Measurements from ENCODE around the gene LINC00237. TPM values are rescaled to one million over a fixed set of nuclear protein-coding genes. Genes with fewer than 3 reads are reported as not detected.

Gene LINC00237
- total and polyA plus RNA-seq, 2 of the 8 experiments (the other 6 are each of a cell fraction or from before 2014, with no cell fraction given) = 0.28 to 1.4 TPM

DNA sequence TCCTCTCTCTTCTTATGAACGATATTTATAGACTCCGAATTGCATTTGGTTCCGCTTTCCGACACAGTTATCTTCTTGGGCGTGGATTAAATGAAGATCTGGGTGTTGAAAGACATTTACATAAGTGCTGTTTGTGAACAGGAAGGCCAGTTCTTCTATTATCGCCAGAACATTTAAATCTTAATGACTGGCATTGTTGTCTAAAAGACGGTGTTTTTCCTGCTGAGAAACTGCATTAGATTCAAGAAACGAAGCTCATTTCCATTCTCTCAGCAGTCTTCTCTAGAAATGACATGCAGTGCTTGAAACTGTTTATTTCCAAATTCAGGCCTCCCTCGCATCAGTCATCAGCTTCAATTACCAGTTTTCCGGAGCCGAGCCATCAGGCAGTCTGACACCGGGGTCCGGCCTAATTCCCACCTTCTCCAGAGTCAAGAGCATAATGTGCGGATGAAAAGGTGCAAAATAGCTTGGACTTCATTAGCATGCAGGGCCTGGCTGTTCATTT lies 16.0 kb downstream of the LINC00237 start (continued):
- TF ChIP-seq, protein P1, sequence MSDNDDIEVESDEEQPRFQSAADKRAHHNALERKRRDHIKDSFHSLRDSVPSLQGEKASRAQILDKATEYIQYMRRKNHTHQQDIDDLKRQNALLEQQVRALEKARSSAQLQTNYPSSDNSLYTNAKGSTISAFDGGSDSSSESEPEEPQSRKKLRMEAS (IDR thresholded peaks at IDR 0.05) = no peak
- no peak for TF ChIP-seq JUN (IDR thresholded peaks at IDR 0.05; ENCODE audit: low read depth, low read length)
- TF ChIP-seq TEAD4 (IDR thresholded peaks at IDR 0.05; ENCODE audit: low read depth, low read length) = no peak
- TF ChIP-seq GABPA (IDR thresholded peaks at IDR 0.05; ENCODE audit: borderline replicate concordance, insufficient read depth, low read length) = no peak
- no peak for TF ChIP-seq POLR2AphosphoS5 (IDR thresholded peaks at IDR 0.05; ENCODE audit: low read depth, low read length)
- TF ChIP-seq SRF (IDR thresholded peaks at IDR 0.05; ENCODE audit: low read depth, low read length) = no peak
